H1 (cell line): ENCODE results near the gene RASAL1. TPM values are rescaled to one million over a fixed set of nuclear protein-coding genes. Genes with fewer than 3 reads are reported as not detected.

Source experiments
- ATF2 ChIP-seq: IDR thresholded peaks from 2 replicates; pipeline ENCODE4 v1.6.1; 2012; ENCODE audit warnings: low read length, inconsistent platforms
- BCL11A ChIP-seq, 2 experiments: IDR thresholded peaks; one replicate each; pipeline ENCODE4 v1.6.1; 2011; ENCODE audit warnings: low read depth in 2 of 2, low read length in 2 of 2, mild to moderate bottlenecking in 2 of 2
- CEBPB ChIP-seq: IDR thresholded peaks from 2 replicates; pipeline ENCODE4 v1.6.1; 2012; ENCODE audit warnings: low read depth, low read length
- CHD1 ChIP-seq: IDR thresholded peaks from 2 replicates; pipeline ENCODE4 v1.6.1; 2012; ENCODE audit warnings: low read depth, low read length, improper control_type of control experiment
- E2F6 ChIP-seq: IDR thresholded peaks from 2 replicates; pipeline ENCODE4 v1.6.1; 2012; ENCODE audit warnings: inconsistent platforms
- EZH2 ChIP-seq: fragments of 200-600 bp; sonication (generic); IDR thresholded peaks from 2 replicates; pipeline ENCODE4 v1.7.1; 2012; ENCODE audit warnings: low read depth, mild to moderate bottlenecking, moderate library complexity, low read length, inconsistent platforms; ENCODE audit not compliant: severe bottlenecking
- JUN ChIP-seq: IDR thresholded peaks from 2 replicates; pipeline ENCODE4 v1.6.1; 2011; ENCODE audit warnings: low read depth, mild to moderate bottlenecking, improper control_type of control experiment, low read length
- KDM1A ChIP-seq: fragments of 200-600, 300-600 bp; sonication (generic); IDR thresholded peaks from 2 replicates; pipeline ENCODE4 v1.7.1; 2016; ENCODE audit warnings: mild to moderate bottlenecking, low read length, borderline replicate concordance
- MAX ChIP-seq: IDR thresholded peaks from 2 replicates; pipeline ENCODE4 v1.6.1; 2012; ENCODE audit warnings: inconsistent platforms
- PHF8 ChIP-seq: fragments of 200-600 bp; sonication (generic); conservative IDR thresholded peaks from 2 replicates; pipeline ENCODE4 v1.7.1; 2012; ENCODE audit warnings: low read depth, mild to moderate bottlenecking, inconsistent platforms, low read length, moderate library complexity
- POLR2A ChIP-seq, 2 experiments: IDR thresholded peaks; 1 replicate in 1 of 2; 2 replicates in 1 of 2; pipeline ENCODE4 v1.6.1; 2011; ENCODE audit warnings: low read depth in 2 of 2, low read length in 2 of 2, mild to moderate bottlenecking in 2 of 2; ENCODE audit errors: control extremely low read depth in 1 of 2
- POLR2AphosphoS5 ChIP-seq: IDR thresholded peaks from 2 replicates; pipeline ENCODE4 v1.6.1; 2011; ENCODE audit warnings: low read depth, low read length
- POU5F1 ChIP-seq: IDR thresholded peaks from 2 replicates; pipeline ENCODE4 v1.6.1; 2011; ENCODE audit warnings: low read depth, mild to moderate bottlenecking, low read length, moderate library complexity
- RNF2 ChIP-seq: fragments of 200-900, 300-1000 bp; sonication (generic); IDR thresholded peaks from 2 replicates; pipeline ENCODE4 v1.7.1; 2016; ENCODE audit warnings: borderline replicate concordance, low read depth, mild to moderate bottlenecking, antibody characterized with exemption, low read length; ENCODE audit not compliant: poor library complexity, severe bottlenecking; ENCODE audit errors: missing control alignments
- RXRA ChIP-seq: IDR thresholded peaks from 2 replicates; pipeline ENCODE4 v1.6.1; 2011; ENCODE audit warnings: low read depth, mild to moderate bottlenecking, low read length, moderate library complexity; ENCODE audit not compliant: insufficient read depth
- SP1 ChIP-seq: IDR thresholded peaks from 2 replicates; pipeline ENCODE4 v1.6.1; 2011; ENCODE audit warnings: low read depth, low read length
- SP4 ChIP-seq: IDR thresholded peaks from 2 replicates; pipeline ENCODE4 v1.6.1; 2012; ENCODE audit warnings: low read length, inconsistent platforms
- SRF ChIP-seq: IDR thresholded peaks from 2 replicates; pipeline ENCODE4 v1.6.1; 2011; ENCODE audit warnings: mild to moderate bottlenecking, low read depth, low read length, moderate library complexity
- TCF12 ChIP-seq: IDR thresholded peaks from 2 replicates; pipeline ENCODE4 v1.6.1; 2011; ENCODE audit warnings: low read depth, mild to moderate bottlenecking, low read length
- USF2 ChIP-seq: IDR thresholded peaks from 2 replicates; pipeline ENCODE4 v1.6.1; 2011; ENCODE audit warnings: low read length, improper control_type of control experiment
- YY1 ChIP-seq: IDR thresholded peaks from 2 replicates; pipeline ENCODE4 v1.6.1; 2011; ENCODE audit warnings: low read depth, mild to moderate bottlenecking, low read length
- polyA plus RNA-seq, 7 experiments: library from polyadenylated mRNA; depleted of rRNA in 3 of 7; stranded (reverse) in 5 of 7; unstranded in 2 of 7; fragments of >200 nt in 5 of 7; fragments of 200-250 nt in 2 of 7; gene quantifications; 1 replicate in 5 of 7; 2 replicates in 1 of 7; 4 replicates in 1 of 7; pipeline versions ENCODE4 v1.2.1 to v1.2.3, GENCODE V29; 2011 to 2013; ENCODE audit warnings: missing spikeins in 2 of 7, mixed read lengths in 2 of 7
- total RNA-seq: library from RNA; stranded (reverse); fragmentation: NEBNext Ultra II Directional; extraction: Animal tissue kit (Norgen Biotek cat#: 25700); gene quantifications from 2 replicates; pipeline ENCODE4 v1.2.1, GENCODE V29; 2021

Gene RASAL1
- total and polyA plus RNA-seq, 2 of the 8 experiments (the other 6 are each of a cell fraction or from before 2014, with no cell fraction given), result 3.7 to 5.0 TPM

- TF ChIP-seq SRF (no peak), KDM1A (peak; percentile 83; the same call in 1 of the 2 replicates), BCL11A (IDR thresholded peaks at IDR 0.05; ENCODE audit: low read depth in 2 of 2, low read length in 2 of 2) (no peak), JUN (no peak), POLR2A (IDR thresholded peaks at IDR 0.05; ENCODE audit: control extremely low read depth in 1 of 2, low read depth in 2 of 2, low read length in 2 of 2) (peak in 1 of 2 experiments; percentile 65; a peak in 1 of 3 replicates), CHD1 (no peak), RNF2 (no peak), MAX (peak; percentile 88), PHF8 (peak; percentile 79), SP4 (0 out of 2 replicates have a peak, but pooled peaks have one; percentile 48), YY1 (no peak), TCF12 (0 out of 2 replicates have a peak, but pooled peaks have one; percentile 6), SP1 (no peak), EZH2 (no peak), POU5F1 (no peak), CEBPB (peak; percentile 83), ATF2 (no peak), E2F6 (0 out of 2 replicates have a peak, but pooled peaks have one; percentile 51), USF2 (peak; percentile 88), POLR2AphosphoS5 (peak; percentile 74), RXRA (no peak)
These were observed 31.7 kb downstream of the RASAL1 start (continued) for GRCh38 chr12:113103756-113104450.
